Panc1 (cell line): ENCODE data around the gene ZNF112. TPM values are rescaled to one million over a fixed set of nuclear protein-coding genes. Genes with fewer than 3 reads are reported as not detected.

ENCODE experiments used
- ATAC-seq: fragments of 200-7000 bp; cut with Tn5 transposase; 2 replicates; pipeline ENCODE4 v1.9.1; 2020; ENCODE audit warnings: mild to moderate bottlenecking, moderate library complexity
- BruUV-seq: library from RNA; stranded (reverse); fragments of 400-500 nt; replicated peaks from 2 replicates; lab custom pipeline; 2021; lab: Mats Ljungman, UMichigan
- CTCF ChIA-PET: fragments of 300-600 bp; sonication (Branson Sonifier 250); formaldehyde crosslinking; loops from one replicate; lab custom pipeline; 2022; ENCODE audit warnings: antibody characterized with exemption; lab: Charles Lee
- POLR2A ChIA-PET: fragments of 300-600 bp; sonication (Branson Sonifier 250); formaldehyde crosslinking; loops from one replicate; lab custom pipeline; 2022; ENCODE audit warnings: antibody characterized with exemption; lab: Charles Lee
- DNase-seq: peaks from one replicate; pipeline ENCODE4 v3.0.0-alpha.2; 2010; ENCODE audit warnings: low read depth, low spot score
- H3K27ac ChIP-seq: 2 replicates; pipeline ENCODE4 v1.5.1; 2011; ENCODE audit warnings: mild to moderate bottlenecking, low read length, inconsistent platforms
- H3K27me3 ChIP-seq: fragments of 200-500 bp; sonication (Bioruptor generic); 2 replicates; pipeline ENCODE4 v1.6.0; 2014; ENCODE audit warnings: low read length, inconsistent platforms; ENCODE audit not compliant: control insufficient read depth, insufficient read depth
- H3K36me3 ChIP-seq: fragments of 200-500 bp; sonication (Bioruptor generic); 2 replicates; pipeline ENCODE4 v1.5.1; 2014; ENCODE audit warnings: inconsistent platforms, mild to moderate bottlenecking, low read length, moderate library complexity; ENCODE audit not compliant: control insufficient read depth, insufficient read depth
- H3K4me1 ChIP-seq: 2 replicates; pipeline ENCODE4 v1.5.1; 2011; ENCODE audit warnings: inconsistent platforms, mild to moderate bottlenecking, low read length, moderate library complexity; ENCODE audit not compliant: control insufficient read depth, insufficient read depth
- H3K4me3 ChIP-seq, 2 experiments: 2 replicates each; pipeline ENCODE4 v1.5.1; 2011 to 2012; ENCODE audit warnings: low read depth in 2 of 2, low read length in 2 of 2, mild to moderate bottlenecking in 2 of 2, inconsistent platforms in 1 of 2, moderate library complexity in 1 of 2
- H3K9me3 ChIP-seq: fragments of 200-500 bp; sonication (Bioruptor generic); 2 replicates; pipeline ENCODE4 v1.5.1; 2014; ENCODE audit warnings: low read depth, mild to moderate bottlenecking, inconsistent platforms, low read length, moderate library complexity; ENCODE audit not compliant: control insufficient read depth, insufficient read depth
- POLR2AphosphoS5 ChIP-seq: IDR thresholded peaks from 2 replicates; pipeline ENCODE4 v1.6.1; 2012; ENCODE audit warnings: mild to moderate bottlenecking, low read depth, low read length, moderate library complexity
- REST ChIP-seq, 2 experiments: IDR thresholded peaks; 2 replicates each; pipeline ENCODE4 v1.6.1; 2011 to 2012; ENCODE audit warnings: low read depth in 2 of 2, control low read depth in 1 of 2, low read length in 1 of 2, mild to moderate bottlenecking in 1 of 2, moderate library complexity in 1 of 2; ENCODE audit not compliant: insufficient read depth in 1 of 2
- SIN3A ChIP-seq: IDR thresholded peaks from 2 replicates; pipeline ENCODE4 v1.6.1; 2012; ENCODE audit warnings: low read depth, mild to moderate bottlenecking, low read length, moderate library complexity, borderline replicate concordance; ENCODE audit not compliant: insufficient read depth
- TCF7L2 ChIP-seq: IDR thresholded peaks from 2 replicates; pipeline ENCODE4 v1.6.1; 2011; ENCODE audit warnings: mild to moderate bottlenecking, low read depth, low read length, inconsistent platforms
- in situ Hi-C: cut with HindIII; loops from 2 replicates; pipeline ENCODE4 v1.10.0; 2016; ENCODE audit warnings: low sequenced_read_pairs, low pct_unique_long_range_greater_than_20kb
- intact Hi-C: fragments of 100-400 bp; cut with micrococcal nuclease; formaldehyde crosslinking; loops from one replicate; pipeline ENCODE4 v1.10.0; 2022; ENCODE audit not compliant: unreplicated experiment
- total RNA-seq: library from RNA; stranded (reverse); gene quantifications from one replicate; pipeline ENCODE4 v1.2.1, GENCODE V29; 2021; ENCODE audit not compliant: unreplicated experiment
- TF ChIP-seq, protein P1 (sequence below): fragments of 450-650 bp; IDR thresholded peaks from 2 replicates; pipeline ENCODE4 v1.5.1; 2017; ENCODE audit warnings: mild to moderate bottlenecking

ZNF112 gene
- total RNA-seq, 1 experiment from 2014 or later = 4.3 TPM

DNA sequence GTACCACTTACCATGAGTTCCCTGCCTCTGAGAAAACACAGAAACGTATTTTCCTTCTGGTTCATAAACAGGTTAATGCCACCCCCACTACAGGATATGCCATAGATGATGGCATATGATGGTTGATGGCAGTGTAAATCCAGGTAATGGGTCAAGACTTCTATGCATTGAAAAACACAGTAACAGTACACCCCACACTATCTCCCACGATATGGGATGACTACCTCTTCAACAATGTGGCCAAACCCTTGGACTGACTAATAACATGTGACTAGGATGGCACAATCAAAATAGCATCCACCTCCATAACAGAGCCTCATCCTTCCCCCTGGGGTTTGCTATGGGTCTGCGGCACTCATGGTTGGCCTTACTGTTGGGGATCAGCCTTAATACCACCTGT lies 73.6 kb downstream of the ZNF112 start:
- Histone ChIP-seq H3K4me1 (no peaks in the 10 kb centered on the region), H3K27me3 (no peaks in the 10 kb centered on the region), H3K9me3 (peaks cover 6% of the 10 kb centered on the region; the same call in 1 of the 2 replicates), H3K4me3 (no peak overlapping the region), H3K27ac (no peak overlapping the region), H3K36me3 (no peaks in the 10 kb centered on the region)
- intact Hi-C loops (no loop called here), in situ Hi-C loops (no loop called here)
- BruUV-seq = no TSS peak
- DNase-seq = no peak
- CTCF ChIA-PET = no interaction called here
- no peak for ATAC-seq
- TF ChIP-seq SIN3A (no peak), REST (IDR thresholded peaks at IDR 0.05; ENCODE audit: insufficient read depth in 1 of 2, low read depth in 2 of 2, low read length in 1 of 2) (no peak), TCF7L2 (no peak), POLR2AphosphoS5 (no peak)
- TF ChIP-seq, protein P1, sequence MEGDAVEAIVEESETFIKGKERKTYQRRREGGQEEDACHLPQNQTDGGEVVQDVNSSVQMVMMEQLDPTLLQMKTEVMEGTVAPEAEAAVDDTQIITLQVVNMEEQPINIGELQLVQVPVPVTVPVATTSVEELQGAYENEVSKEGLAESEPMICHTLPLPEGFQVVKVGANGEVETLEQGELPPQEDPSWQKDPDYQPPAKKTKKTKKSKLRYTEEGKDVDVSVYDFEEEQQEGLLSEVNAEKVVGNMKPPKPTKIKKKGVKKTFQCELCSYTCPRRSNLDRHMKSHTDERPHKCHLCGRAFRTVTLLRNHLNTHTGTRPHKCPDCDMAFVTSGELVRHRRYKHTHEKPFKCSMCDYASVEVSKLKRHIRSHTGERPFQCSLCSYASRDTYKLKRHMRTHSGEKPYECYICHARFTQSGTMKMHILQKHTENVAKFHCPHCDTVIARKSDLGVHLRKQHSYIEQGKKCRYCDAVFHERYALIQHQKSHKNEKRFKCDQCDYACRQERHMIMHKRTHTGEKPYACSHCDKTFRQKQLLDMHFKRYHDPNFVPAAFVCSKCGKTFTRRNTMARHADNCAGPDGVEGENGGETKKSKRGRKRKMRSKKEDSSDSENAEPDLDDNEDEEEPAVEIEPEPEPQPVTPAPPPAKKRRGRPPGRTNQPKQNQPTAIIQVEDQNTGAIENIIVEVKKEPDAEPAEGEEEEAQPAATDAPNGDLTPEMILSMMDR = no peak
- POLR2A ChIA-PET = no interaction called here

GRCh38 chr19:44280916-44281315 lies 75.6 kb downstream of the ZNF112 start:
- H3K4me3 ChIP-seq = no peak overlapping the region
- ChIA-PET POLR2A (no interaction called here), CTCF (no interaction called here)
- in situ Hi-C loops (no loop called here), intact Hi-C loops (no loop called here)
- H3K4me1 ChIP-seq = no peaks in the 10 kb centered on the region
- H3K36me3 ChIP-seq = no peaks in the 10 kb centered on the region
- DNase-seq = no peak
- H3K27ac ChIP-seq = no peak overlapping the region
- BruUV-seq = no TSS peak
- ATAC-seq = no peak
- H3K27me3 ChIP-seq = no peaks in the 10 kb centered on the region
- no peaks in the 10 kb centered on the region for H3K9me3 ChIP-seq
- TF ChIP-seq REST (IDR thresholded peaks at IDR 0.05; ENCODE audit: insufficient read depth in 1 of 2, low read depth in 2 of 2, low read length in 1 of 2) = no peak
- no peak for TF ChIP-seq TCF7L2
- no peak for TF ChIP-seq SIN3A
- no peak for TF ChIP-seq POLR2AphosphoS5
- TF ChIP-seq, protein P1 = no peak
